Astrocyte (in vitro differentiated cells and primary cell): ENCODE data around the gene SLC6A19. TPM values are rescaled to one million over a fixed set of nuclear protein-coding genes. Genes with fewer than 3 reads are reported as not detected.

ENCODE experiments used
- DNase-seq: peaks from one replicate; pipeline ENCODE4 v3.0.0-alpha.2; 2010; ENCODE audit warnings: low read depth
- FAIRE-seq: peaks from 2 replicates; lab custom pipeline; 2011; peaks lifted over from hg19 to GRCh38; lab: Jason Lieb, UNC
- H2AFZ ChIP-seq: 2 replicates; pipeline ENCODE4 v1.6.0; 2012; ENCODE audit warnings: low read depth, low read length, inconsistent platforms
- H3K27ac ChIP-seq: 2 replicates; pipeline ENCODE4 v1.5.1; 2011; ENCODE audit warnings: low read depth, low read length, inconsistent platforms
- H3K27me3 ChIP-seq: 2 replicates; pipeline ENCODE4 v1.6.0; 2011; ENCODE audit warnings: low read length, inconsistent platforms; ENCODE audit not compliant: insufficient read depth
- H3K36me3 ChIP-seq: 2 replicates; pipeline ENCODE4 v1.5.1; 2011; ENCODE audit warnings: low read length, inconsistent platforms; ENCODE audit not compliant: insufficient read depth
- H3K4me1 ChIP-seq: 2 replicates; pipeline ENCODE4 v1.5.1; 2011; ENCODE audit warnings: low read length, inconsistent platforms; ENCODE audit not compliant: insufficient read depth
- H3K4me2 ChIP-seq: 2 replicates; pipeline ENCODE4 v1.6.0; 2012; ENCODE audit warnings: low read length, inconsistent platforms
- H3K4me3 ChIP-seq: 2 replicates; pipeline ENCODE4 v1.5.1; 2011; ENCODE audit warnings: low read depth, mild to moderate bottlenecking, low read length, inconsistent platforms; ENCODE audit not compliant: insufficient read depth
- H3K79me2 ChIP-seq: 2 replicates; pipeline ENCODE4 v1.6.0; 2012; ENCODE audit warnings: mild to moderate bottlenecking, low read length, inconsistent platforms; ENCODE audit not compliant: insufficient read depth
- H3K9ac ChIP-seq: 2 replicates; pipeline ENCODE4 v1.6.0; 2012; ENCODE audit warnings: mild to moderate bottlenecking, low read length, inconsistent platforms
- H3K9me3 ChIP-seq: 2 replicates; pipeline ENCODE4 v1.5.1; 2012; ENCODE audit warnings: low read depth, mild to moderate bottlenecking, low read length, inconsistent platforms; ENCODE audit not compliant: insufficient read depth
- H4K20me1 ChIP-seq: 2 replicates; pipeline ENCODE4 v1.6.0; 2012; ENCODE audit warnings: low read length, inconsistent platforms; ENCODE audit not compliant: insufficient read depth
- H3K27ac Mint-ChIP-seq: one replicate; pipeline ENCODE4 v1.8.0; 2021; ENCODE audit warnings: mild to moderate bottlenecking, mixed read lengths; ENCODE audit not compliant: unreplicated experiment
- H3K27me3 Mint-ChIP-seq: one replicate; pipeline ENCODE4 v1.8.0; 2021; ENCODE audit warnings: low read depth, mixed read lengths; ENCODE audit not compliant: unreplicated experiment
- H3K36me3 Mint-ChIP-seq: one replicate; pipeline ENCODE4 v1.8.0; 2021; ENCODE audit warnings: low read depth, mixed read lengths; ENCODE audit not compliant: unreplicated experiment
- H3K4me1 Mint-ChIP-seq: one replicate; pipeline ENCODE4 v1.8.0; 2021; ENCODE audit warnings: low read depth, mixed read lengths; ENCODE audit not compliant: unreplicated experiment
- H3K4me3 Mint-ChIP-seq: one replicate; pipeline ENCODE4 v1.8.0; 2021; ENCODE audit warnings: mild to moderate bottlenecking, moderate library complexity, mixed read lengths; ENCODE audit not compliant: unreplicated experiment
- H3K9me3 Mint-ChIP-seq: one replicate; pipeline ENCODE4 v1.8.0; 2021; ENCODE audit warnings: mild to moderate bottlenecking, mixed read lengths; ENCODE audit not compliant: unreplicated experiment
- EZH2 ChIP-seq: IDR thresholded peaks from 2 replicates; pipeline ENCODE4 v1.6.1; 2012; ENCODE audit warnings: mild to moderate bottlenecking, low read length, inconsistent platforms; ENCODE audit not compliant: insufficient read depth
- total RNA-seq: library from RNA; stranded (reverse); gene quantifications from 2 replicates; pipeline ENCODE4 v1.2.1, GENCODE V29; 2021
- TF ChIP-seq, protein P1 (sequence below): IDR thresholded peaks from 2 replicates; pipeline ENCODE4 v1.5.1; 2011; ENCODE audit warnings: low read depth, mild to moderate bottlenecking, inconsistent platforms, low read length, moderate library complexity; ENCODE audit not compliant: insufficient read depth

Gene SLC6A19
- total RNA-seq, 1 donor from 2014 or later, result not detected

DNA sequence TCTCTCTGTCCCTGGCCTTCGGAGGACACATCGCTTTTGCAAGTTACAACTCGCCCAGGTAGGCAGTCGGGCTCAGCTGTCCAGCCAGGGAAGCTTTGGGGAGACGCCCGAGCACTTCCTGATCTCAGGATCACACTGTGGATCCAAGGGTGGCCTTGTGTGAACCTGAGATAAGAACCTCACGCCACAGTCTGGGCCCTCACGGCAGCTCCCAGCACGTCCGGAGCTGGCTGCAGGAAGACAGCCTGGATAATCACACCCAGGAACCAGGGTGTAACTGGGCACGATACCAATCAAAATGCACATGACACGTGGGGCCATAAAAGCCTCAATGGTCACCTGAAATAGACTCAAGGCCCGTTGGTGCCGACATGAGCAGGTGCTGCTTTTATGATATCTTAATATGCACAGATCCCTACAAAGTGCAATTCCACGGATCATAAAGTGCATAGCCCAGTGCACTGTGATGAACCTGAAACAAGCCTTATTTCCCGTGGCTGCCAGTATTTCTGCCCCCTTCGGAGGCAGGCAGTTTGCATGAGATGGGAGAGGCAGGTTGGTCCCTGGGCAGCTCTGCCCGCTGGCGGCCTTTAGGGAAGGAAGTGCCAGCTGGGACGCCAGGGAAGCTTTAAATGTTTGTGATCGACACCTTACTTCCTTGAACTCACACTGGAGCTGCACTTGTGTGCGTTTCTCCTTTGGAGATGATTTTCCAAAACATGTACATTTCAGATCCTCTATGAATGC is 38.3 kb downstream of the SLC6A19 start:
- Histone ChIP-seq H3K4me2 (no peak overlapping the region), H3K36me3 (no peaks in the 10 kb centered on the region), H3K4me1 (no peaks in the 10 kb centered on the region), H3K9ac (no peak overlapping the region), H3K79me2 (no peaks in the 10 kb centered on the region), H4K20me1 (no peaks in the 10 kb centered on the region), H3K27me3 (no peaks in the 10 kb centered on the region), H3K4me3 (no peak overlapping the region), H3K9me3 (peaks cover 9% of the 10 kb centered on the region), H2AFZ (no peak overlapping the region), H3K27ac (no peak overlapping the region)
- no peak for TF ChIP-seq EZH2
- TF ChIP-seq, protein P1, sequence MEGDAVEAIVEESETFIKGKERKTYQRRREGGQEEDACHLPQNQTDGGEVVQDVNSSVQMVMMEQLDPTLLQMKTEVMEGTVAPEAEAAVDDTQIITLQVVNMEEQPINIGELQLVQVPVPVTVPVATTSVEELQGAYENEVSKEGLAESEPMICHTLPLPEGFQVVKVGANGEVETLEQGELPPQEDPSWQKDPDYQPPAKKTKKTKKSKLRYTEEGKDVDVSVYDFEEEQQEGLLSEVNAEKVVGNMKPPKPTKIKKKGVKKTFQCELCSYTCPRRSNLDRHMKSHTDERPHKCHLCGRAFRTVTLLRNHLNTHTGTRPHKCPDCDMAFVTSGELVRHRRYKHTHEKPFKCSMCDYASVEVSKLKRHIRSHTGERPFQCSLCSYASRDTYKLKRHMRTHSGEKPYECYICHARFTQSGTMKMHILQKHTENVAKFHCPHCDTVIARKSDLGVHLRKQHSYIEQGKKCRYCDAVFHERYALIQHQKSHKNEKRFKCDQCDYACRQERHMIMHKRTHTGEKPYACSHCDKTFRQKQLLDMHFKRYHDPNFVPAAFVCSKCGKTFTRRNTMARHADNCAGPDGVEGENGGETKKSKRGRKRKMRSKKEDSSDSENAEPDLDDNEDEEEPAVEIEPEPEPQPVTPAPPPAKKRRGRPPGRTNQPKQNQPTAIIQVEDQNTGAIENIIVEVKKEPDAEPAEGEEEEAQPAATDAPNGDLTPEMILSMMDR, result no peak
- Mint-ChIP-seq H3K27me3 (peaks cover 41% of the 10 kb centered on the region), H3K27ac (no peak overlapping the region), H3K9me3 (peaks cover 20% of the 10 kb centered on the region), H3K4me3 (no peak overlapping the region), H3K4me1 (no peaks in the 10 kb centered on the region), H3K36me3 (peaks cover 4% of the 10 kb centered on the region)
- DNase-seq, result no peak
- no peak for FAIRE-seq

DNA sequence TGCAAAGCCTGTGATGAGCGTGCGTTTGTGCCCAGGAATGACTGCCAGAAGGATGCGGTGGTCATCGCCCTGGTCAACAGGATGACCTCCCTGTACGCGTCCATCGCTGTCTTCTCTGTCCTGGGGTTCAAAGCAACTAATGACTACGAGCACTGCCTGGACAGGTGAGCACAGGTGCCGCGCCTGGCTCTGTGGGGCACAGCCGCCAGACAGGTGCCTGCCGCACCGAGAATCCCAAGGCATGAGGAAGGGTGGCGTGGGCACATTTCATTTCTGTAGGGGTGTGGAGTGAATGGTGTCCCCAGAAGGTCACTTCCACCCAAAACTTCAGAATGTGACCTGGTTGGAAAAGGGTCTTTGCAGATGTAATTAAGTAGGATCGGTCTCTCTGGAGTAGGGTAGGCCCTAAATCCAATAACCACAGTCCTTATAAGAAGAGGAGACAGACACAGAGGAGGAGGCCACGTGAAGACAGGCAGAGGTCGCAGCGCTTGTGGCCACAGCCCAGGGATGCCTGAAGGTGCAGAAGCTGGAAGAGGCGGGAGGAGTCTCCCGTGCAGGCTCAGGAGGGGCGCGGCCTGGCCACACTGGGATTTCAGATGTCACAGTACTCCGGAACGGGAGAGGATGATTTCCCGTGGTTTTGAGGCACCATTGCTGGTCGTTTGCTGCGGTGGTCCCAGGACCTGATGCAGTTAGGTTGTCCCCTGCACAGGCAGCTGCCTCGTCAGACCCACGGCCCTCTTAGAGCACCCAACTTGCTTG is 39.3 kb downstream of the SLC6A19 start:
- Mint-ChIP-seq H3K4me1 (no peaks in the 10 kb centered on the region), H3K4me3 (no peak overlapping the region), H3K27ac (no peak overlapping the region), H3K36me3 (peaks cover 2% of the 10 kb centered on the region), H3K27me3 (peaks cover 37% of the 10 kb centered on the region), H3K9me3 (peaks cover 15% of the 10 kb centered on the region)
- FAIRE-seq, result no peak
- Histone ChIP-seq H3K4me3 (no peak overlapping the region), H3K27me3 (no peaks in the 10 kb centered on the region), H2AFZ (no peak overlapping the region), H3K36me3 (no peaks in the 10 kb centered on the region), H3K9me3 (peaks cover 3% of the 10 kb centered on the region), H4K20me1 (no peaks in the 10 kb centered on the region), H3K27ac (no peak overlapping the region), H3K79me2 (no peaks in the 10 kb centered on the region), H3K4me1 (no peaks in the 10 kb centered on the region), H3K4me2 (no peak overlapping the region), H3K9ac (no peak overlapping the region)
- TF ChIP-seq, protein P1, result no peak
- TF ChIP-seq EZH2, result no peak
- no peak for DNase-seq
